CD1c-positive myeloid dendritic cell (primary cell): ENCODE results near the gene PCDH17.

Experiments used
- DNase-seq: peaks from one replicate; pipeline ENCODE4 v3.0.0-alpha.2; 2016; ENCODE audit errors: extremely low spot score

PCDH17 gene

GRCh38 chr13:57631596-57632275 is at the start of gene PCDH17:
Gene PCDH17, plus strand, starts transcription at chr13:57631744. Its CDS starts 803 bp downstream, at chr13:57632547.
- no peak for DNase-seq

- no peak for DNase-seq
These were observed 49.5 kb upstream of the PCDH17 start for GRCh38 chr13:57582032-57582431.

GRCh38 chr13:57583529-57583928 is 48.0 kb upstream of the PCDH17 start:
- no peak for DNase-seq

GRCh38 chr13:57588639-57589038 is 42.9 kb upstream of the PCDH17 start:
- DNase-seq: no peak

- no peak for DNase-seq
These were observed 35.8 kb upstream of the PCDH17 start for GRCh38 chr13:57595775-57596174.

GRCh38 chr13:57601536-57601935 is 30.0 kb upstream of the PCDH17 start:
- no peak for DNase-seq

- no peak for DNase-seq
These were observed 27.1 kb upstream of the PCDH17 start for GRCh38 chr13:57604442-57604841.

GRCh38 chr13:57611969-57612368 is 19.6 kb upstream of the PCDH17 start:
- DNase-seq: no peak

GRCh38 chr13:57612568-57612967 is 19.0 kb upstream of the PCDH17 start:
- no peak for DNase-seq

GRCh38 chr13:57624565-57625435 is 6.7 kb upstream of the PCDH17 start:
- peak; percentile 65 for DNase-seq

- DNase-seq: peak; percentile 43
These were observed 3.9 kb upstream of the PCDH17 start for GRCh38 chr13:57627663-57628062.

- DNase-seq: peak; percentile 6
These were observed 2.1 kb upstream of the PCDH17 start for GRCh38 chr13:57629391-57629804.

GRCh38 chr13:57629821-57630235 is 1.7 kb upstream of the PCDH17 start:
- peak; percentile 28 for DNase-seq

GRCh38 chr13:57630661-57631595 is 616 bp upstream of the PCDH17 start:
- no peak for DNase-seq

- DNase-seq: no peak
These were observed 964 bp downstream of the PCDH17 start for GRCh38 chr13:57632276-57633140.

- DNase-seq: peak; percentile 17
These were observed 1.8 kb downstream of the PCDH17 start for GRCh38 chr13:57633141-57633949.

GRCh38 chr13:57633950-57634838 is 2.6 kb downstream of the PCDH17 start:
- no peak for DNase-seq

GRCh38 chr13:57634839-57635165 is 3.3 kb downstream of the PCDH17 start:
- no peak for DNase-seq

- DNase-seq: no peak
These were observed 4.1 kb downstream of the PCDH17 start for GRCh38 chr13:57635541-57636085.
